Measurements from ENCODE around the gene POC1B.
A peak's percentile ranks its signal among the peaks of the same experiment; 100 is the strongest.

POC1B gene

DNA sequence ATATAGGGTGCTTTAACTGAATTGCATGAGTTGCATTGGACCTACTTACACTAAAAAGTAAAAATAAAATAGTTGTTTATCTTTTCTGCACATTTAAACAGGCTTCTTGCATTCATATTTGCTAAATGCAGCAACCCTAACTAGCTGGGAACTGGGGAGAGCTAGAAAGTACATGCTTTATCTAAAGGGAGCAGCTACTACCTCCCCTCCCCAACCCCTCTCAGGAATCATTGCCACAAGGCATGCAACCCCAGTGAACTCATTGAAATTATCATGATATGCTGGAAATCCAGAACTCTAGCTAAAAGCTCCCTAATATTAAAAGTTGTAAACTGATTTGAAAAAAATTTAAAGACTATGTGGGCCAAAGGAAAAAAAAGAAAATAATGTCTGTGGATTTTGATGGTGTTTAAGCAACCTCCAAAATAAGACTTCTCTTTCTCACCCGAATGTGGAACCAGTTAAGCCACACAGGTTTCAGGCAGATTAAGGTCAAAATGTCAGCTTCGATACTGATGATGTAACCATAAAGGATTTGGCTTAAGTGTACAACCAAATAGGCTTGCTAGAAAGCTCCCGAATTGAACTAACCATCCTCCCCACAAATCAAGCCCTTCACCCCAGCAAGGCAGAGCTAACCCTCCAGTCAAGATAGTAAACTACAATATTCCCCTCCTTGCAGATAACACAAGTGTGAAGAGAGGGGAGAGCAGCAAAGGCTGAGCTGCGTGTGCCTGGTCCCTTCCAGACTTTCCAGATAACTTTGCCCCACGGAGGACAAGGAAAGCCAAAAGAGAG, 13.8 kb upstream of the POC1B start:
- no peak for DNase-seq (ENCODE audit: low read depth in 2 of 2)

DNA sequence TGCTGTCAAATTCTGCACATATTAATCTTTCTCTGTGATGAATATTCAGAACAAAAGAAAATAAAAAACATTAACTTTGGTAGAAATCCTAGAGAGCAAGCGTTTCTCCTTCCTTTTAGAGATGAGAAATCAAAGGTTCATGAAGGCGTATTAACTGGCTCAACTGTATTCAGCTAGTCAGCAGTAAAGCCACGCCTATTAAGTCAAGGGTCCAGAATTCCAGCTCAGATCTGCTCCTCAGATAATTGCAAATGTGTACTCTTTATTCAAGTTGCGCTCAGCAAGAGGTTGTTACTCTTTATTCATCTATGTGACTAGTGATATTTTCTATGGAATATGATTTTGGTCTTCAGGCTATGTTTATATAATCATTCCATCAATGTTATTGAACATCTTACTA, 13.1 kb upstream of the POC1B start:
- DNase-seq (ENCODE audit: low read depth in 2 of 2): no peak

DNA sequence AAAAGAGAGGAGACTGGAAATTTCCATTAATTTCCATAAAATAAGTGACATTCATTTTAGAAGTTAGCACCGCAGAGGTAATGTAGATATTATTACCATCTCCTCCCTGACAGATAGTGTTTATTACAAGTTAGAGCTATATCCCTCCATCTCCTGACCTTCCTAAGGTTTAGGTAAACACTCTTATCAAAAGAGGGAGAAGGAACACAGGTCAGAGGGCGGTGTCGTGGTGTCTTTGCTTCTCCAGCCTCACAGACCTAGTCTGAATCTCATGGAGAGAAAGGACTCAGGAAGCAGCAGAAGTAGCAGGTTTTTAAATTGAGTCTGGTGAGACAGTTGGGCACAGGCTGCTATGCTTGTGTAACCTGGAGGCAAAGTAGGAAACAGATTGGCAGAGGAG, 11.5 kb upstream of the POC1B start:
- DNase-seq (ENCODE audit: low read depth in 2 of 2): no peak

DNA sequence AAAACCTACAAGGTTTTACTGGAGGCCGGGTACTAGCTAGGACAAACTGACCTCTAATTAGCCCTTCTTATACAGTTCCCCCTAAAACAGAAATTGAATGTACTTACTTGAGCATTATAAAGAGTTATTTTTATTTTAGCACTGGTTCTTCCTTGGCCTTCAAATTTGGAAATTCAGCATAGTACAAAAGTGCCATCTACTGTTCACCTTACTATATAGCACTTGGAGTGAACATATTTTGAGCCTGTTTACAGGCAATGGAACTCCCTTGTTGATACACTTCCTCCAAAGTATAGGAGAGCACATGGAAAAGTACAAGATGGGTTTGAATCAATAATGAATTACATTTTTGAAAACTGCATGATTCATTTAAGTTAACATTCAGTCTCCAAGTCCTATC, 3.9 kb upstream of the POC1B start:
- DNase-seq (ENCODE audit: low read depth in 2 of 2): no peak

DNA sequence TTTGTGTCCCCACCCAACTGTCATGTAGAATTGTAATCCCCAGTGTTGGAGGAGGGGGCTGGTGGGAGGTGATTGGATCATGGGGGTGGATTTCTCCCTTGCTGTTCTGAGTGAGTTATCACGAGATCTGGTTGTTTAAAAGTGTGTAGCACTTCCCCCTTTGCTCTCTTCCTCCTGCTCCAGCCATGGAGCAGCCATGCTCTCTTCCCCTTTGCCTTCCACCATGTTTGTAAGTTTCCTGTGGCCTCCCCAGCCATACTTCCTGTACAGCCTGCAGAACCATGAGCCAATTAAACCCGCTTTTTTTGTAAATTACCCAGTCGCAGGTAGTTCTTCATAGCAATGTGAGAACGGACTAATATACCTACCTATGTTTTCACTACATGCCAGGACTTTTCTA, 2.6 kb upstream of the POC1B start:
- DNase-seq (ENCODE audit: low read depth in 2 of 2): no peak

DNA sequence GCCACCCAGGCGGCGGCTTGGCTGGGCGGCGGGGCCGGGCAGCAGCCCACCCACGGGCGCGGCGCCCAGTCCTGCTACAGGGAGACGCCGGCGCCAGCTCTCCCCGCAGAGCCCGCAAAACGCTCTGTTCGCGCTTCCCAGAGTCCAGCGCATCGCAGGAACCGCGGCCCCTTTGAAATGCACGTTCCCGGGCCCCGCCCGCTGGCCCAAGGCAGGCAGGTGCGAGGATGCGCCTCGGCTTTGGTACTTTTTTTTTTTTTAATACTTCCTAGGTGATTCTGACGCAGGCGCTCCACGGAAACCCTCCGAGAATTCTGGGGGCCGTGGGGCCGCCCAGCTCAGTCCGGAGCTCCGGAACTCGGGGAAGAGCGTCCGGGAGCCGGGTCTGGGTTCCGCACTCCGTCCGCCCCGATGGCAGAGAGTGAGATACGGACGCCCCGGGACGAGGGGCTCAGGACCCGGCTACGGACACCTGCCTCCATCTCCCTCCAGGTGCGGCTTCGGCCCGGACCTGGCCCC, 483 bp downstream of the POC1B start:
- DNase-seq (ENCODE audit: low read depth in 2 of 2): peak in 1 of 2 donors; percentile 8

DNA sequence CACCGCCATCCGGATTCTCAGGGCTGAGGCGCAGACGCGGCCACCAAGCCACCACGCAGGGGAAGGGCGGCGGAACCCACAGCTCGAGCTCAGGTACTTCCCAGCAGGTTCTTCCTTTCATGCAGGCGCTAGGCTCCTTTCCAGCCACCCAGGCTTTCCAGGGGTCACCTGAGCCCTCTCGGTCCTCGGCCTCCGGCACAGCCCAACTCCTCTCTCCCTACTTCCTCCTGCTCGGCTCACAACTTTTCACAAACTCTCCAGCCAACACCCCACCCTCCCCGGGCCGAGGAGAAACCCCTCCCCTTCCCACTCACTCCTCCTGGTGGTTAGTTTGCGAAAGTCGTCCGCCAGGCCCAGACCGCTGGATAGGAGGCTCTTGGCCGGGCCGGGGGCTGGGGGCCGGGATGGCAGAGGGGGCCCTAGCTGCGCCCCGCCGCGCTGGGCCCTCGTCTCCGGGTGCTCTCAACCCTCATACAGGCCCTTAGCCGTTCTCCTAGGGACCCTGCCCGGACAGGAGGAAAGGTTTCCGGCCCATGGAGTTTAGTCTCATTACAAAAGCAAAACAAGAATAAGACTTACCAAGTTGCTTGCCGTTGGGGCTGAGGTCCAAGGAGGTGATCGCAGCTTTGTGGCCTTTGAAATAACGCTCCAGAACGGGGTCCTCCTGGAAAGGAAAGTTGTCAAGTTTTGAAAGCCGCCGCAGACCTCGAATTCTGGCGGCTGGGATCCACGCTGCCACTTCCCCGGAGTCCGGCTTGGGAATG, 1.1 kb downstream of the POC1B start, which contains the start of gene GALNT4:
Gene GALNT4, minus strand, starts transcription at position 256 of the 764 bp plus-strand sequence. Its CDS starts 247 bp downstream, at position 9.
- peak; percentile 47 to 58 for DNase-seq (ENCODE audit: low read depth in 2 of 2)

DNA sequence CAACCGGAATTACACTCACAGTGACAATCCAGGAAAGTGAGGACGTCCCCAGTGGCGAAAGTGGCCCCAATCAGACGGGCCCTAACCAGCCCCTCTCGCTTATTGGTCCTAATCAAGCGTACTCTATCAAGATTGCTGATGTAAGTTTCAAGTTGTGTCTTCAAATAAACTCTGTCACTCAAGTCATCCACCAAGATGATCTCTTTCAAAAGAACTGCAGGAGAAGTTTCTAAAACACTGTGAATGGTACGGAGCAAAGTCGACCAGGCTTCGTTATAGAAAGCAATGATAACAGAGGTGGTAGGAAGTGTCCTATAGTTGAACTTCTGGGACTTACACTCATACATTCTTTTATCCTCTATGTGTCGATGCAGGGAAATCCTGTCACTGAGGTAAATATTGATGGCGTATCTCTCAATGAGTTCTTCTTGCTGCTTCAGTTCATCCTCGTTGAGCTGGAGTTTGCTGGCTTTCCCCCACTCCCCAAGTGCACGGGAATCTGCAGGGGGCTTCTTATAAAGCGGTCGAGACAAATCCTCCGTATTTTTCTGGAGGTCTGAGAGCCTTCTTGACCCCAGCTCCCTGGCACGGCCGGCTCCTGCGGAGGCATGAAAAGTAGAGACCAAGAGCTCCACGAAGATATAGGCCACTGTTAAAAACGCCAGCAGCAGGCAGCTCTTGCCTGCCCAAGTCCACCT, 1.9 kb downstream of the POC1B start:
- DNase-seq (ENCODE audit: low read depth in 2 of 2): no peak

DNA sequence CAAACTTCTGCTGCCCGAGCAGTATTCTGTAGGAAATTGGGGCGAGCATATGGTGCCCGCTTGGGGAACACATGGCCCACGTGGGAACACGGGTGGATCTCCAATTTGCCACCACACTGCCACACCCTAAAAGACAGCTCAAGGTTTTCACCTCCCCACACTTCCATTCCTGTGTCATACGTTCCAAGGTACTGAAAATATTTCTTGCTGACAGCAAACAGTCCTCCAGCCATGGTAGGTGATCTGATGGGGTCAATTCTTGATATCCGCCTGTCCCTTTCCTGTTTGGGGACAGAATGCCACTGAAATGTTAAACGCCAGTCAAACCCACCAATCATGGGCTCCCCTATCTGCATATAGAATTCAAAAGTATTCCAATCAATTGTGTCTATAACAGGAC, 2.5 kb downstream of the POC1B start:
- DNase-seq (ENCODE audit: low read depth in 2 of 2): no peak

DNA sequence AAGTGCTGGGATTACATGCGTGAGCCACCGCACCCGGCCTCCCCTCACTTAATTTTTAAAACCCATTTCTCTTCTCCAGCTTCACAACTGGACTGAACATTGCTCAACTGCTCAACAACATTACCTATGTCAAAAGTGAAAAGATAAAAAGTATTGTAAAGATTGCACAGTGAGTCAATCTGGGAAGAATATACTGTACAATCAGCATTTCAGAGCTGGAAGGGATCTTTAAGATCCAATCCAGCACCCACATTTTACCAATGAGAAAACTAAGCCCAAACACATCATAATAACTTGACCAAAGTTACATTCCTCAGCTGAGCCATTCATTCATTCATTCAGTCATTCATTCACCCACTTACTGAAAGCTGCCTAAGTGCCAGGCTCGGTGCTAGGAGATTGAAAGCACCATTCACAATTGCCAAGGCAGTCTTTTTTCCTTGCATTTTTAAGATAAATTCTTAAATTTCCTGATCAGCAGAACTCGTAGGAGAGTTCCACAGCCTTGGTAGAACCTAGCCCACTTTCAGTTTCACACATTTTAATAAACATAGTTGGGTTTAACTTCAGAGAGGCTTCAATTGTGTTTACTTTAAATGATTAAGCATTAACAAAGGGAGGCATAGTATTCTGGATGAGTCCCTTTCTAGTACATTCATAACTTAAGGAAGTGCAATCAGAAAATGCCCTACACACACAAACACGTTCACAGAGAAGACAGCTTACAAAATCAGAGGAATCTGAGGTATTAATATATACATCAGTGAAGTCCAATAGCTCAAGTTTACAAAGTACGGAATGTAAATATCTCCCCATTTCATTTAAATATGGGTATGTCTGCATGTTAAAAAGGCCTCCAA, 4.3 kb downstream of the POC1B start:
- no peak for DNase-seq (ENCODE audit: low read depth in 2 of 2)

DNA sequence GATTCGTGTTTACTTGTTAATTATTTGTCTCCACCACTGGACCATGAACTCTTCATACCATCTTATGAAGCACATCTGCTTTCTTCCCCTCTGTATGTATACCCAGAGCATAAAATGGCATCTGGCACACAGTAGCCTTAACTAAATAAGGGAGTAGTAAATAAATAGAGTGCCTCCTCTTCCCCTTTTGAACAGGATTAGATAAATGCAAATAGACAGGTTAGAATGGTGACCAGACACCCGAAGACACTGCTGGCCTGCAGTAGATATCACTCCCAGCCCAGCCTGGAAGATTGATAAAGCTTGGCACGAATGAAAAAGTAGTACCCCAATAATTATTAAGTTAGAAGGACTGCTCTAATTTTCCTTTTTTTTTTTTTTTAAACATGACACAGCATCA, 8.1 kb downstream of the POC1B start:
- no peak for DNase-seq (ENCODE audit: low read depth in 2 of 2)

DNA sequence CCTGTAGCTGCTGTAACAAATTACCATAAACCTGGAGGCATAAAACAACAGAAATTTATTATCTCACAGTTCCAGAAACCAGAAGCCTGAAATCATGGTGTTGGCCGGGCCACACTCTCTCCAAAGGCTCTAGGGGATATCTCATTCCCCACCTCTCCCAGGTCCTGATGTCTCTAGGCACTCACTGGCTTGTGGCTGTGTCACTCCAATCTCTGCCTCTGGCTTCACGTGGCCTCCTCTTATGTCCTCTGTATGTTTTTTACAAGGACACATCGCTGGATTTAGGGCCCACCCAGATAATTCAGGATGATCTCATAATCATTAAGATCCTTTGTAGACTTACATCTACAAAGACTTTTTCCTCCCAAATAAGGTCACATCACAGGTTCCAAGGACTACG, 9.2 kb downstream of the POC1B start:
- DNase-seq (ENCODE audit: low read depth in 2 of 2): no peak

DNA sequence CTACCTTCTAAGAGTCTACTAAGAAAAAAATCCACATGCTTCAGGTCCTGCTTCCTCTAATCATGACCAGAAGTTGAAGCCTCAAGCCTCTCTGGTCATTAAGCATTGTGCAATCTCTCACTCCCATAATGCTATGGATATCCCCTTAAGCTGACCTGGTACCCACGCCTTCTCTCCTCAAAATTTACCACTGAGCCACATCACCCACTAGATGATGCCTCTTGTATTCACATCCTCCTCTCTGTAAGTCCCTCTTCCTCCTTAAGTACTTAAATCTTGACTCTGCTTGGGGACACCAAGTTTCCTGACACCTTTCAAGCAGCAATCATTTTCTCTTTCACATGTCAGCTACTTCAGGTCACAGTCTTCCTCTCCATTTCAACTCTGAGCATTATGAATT, 11.1 kb downstream of the POC1B start:
- no peak for DNase-seq (ENCODE audit: low read depth in 2 of 2)

DNA sequence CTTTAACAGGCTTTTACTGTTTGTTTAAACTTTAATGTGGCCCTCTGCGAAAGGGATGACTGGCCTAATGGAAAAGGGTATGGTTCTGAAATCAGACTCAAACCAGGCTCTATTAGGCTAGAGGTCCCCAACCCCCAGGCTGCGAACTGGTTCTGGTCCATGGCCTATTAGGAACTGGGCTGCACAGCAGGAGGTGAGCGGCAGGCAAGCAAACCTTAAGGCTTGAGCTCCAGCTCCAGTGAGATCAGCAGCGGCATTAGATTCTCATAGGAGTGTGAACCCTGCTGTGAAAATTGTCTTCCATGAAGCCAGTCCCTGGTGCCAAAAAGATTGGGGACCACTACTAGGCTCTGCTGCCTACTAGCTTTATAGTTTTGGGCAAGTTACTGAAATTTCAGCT, 12.3 kb downstream of the POC1B start:
- DNase-seq (ENCODE audit: low read depth in 2 of 2): no peak

DNA sequence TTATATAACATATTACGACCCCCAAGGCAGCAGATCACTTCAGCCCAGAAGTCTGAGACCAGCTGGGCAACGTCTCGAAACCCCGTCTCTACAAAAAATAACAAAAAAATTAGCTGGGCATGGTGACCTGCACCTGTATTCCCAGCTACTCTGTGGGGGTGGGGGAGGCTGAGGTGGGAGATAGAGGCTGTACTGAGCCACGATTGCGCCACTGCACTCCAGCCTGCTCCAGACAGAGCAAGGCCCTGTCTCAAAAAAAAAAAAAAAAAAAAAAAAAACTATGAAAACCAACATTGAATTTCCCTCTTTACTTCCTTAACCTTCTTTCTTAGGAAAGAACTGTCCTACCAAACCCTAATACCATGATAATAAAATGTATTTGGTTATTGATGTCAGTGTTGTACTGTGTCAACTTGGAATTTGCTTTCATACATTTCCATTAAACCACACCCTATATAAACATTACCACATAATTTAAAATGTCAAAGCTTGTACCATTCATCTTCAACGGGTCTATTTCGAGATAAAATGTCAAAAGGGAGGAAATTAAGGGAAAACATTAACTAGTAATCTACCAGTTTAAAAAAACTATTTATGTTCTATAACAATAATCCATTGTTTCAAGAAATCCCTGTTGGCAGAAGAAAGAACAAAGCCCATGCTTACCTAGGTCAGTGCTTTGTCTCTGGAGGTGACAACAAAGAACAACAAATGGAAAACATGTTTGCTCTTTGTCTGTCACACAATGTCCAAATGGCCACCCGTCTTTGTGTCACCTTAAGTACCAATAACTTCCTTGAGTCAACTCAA, 18.6 kb downstream of the POC1B start:
- DNase-seq (ENCODE audit: low read depth in 2 of 2): no peak

DNA sequence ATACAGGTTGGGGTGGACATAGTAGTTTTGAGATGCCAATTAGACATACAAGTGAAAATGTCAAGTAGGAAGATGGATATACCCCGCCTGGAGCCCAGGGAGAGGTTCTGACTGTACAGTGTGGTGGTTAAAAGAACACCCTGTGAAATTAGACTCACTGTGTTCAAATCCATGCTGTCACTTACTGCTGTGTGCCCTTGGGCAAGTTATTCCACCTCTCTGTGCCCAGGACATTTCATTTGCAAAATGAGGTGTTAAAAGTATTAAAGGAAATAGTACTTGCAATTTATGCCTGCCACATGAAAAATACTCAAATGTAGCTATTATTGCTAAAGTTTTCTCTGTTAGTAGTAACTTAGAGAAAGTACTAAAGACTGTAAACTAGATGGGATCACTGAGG, 19.8 kb downstream of the POC1B start:
- no peak for DNase-seq (ENCODE audit: low read depth in 2 of 2)

DNA sequence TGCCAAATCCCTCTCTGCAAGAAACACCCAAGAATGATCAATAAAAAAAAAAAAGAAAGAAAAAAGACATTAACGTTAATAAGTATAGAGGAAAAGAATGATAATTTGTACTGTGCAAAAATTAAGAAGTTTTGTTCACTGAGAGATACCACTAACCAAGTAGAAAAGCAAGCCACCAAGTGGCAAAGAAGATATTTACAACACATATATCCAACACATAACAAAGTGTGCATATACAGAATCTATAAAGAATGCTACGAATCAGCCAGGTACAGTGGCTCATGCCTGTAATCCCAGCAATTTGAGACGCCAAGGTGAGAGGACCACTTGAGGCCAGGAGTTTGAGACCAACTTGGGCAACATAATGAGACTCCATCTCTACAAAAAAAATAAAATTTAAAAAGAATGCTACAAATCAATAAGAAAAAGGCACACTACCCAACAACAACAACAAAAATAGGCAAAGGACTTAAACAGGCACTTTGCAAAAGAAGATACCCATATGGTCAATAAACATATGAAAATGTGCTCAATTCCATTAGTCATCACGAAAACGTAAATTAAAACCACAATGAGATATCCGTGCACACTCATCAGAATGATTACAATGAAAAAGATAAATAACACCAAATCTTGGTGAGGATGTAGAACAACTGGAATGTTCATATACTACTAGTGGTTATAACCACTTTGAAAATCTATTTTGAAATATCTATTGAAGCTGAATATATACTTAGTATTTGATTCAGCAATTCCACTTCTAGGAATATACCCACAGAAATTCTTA, 21.1 kb downstream of the POC1B start:
- no peak for DNase-seq (ENCODE audit: low read depth in 2 of 2)

DNA sequence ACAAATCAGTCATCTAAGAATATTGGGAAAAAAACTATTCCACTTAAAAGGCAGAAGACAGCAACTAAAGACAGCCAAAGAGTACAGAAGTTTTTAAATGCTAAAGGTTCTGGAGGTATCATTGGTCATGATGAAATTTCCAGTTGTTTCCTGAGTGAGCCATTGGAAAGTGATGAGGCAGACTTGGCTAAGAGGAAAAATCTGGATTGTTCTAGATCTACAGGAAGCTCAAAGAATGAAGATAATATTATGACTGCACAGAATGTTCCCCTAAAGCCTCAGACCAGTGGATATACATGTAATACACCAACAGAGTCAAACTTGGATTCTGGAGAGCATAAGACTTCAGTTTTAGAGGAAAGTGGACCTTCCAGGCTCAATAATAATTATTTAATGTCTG, 24.1 kb downstream of the POC1B start:
- DNase-seq (ENCODE audit: low read depth in 2 of 2): no peak

DNA sequence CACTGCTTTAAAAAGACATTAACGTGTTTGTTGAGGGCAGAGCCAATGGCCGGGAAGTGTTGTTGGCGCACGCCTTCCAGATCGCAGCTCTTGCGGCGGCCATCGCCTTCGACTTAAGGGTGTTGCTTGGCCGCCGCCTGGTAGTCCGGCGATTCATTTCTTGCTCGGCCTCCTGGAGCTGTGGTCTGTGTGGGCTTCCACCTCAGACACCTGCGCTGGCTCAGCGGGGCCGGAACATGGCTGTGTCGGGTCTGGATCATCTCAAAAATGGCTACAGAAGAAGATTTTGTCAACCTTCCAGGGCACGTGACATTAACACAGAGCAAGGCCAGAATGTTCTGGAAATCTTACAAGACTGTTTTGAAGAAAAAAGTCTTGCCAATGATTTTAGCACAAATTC, 26.0 kb downstream of the POC1B start:
- no peak for DNase-seq (ENCODE audit: low read depth in 2 of 2)

DNA sequence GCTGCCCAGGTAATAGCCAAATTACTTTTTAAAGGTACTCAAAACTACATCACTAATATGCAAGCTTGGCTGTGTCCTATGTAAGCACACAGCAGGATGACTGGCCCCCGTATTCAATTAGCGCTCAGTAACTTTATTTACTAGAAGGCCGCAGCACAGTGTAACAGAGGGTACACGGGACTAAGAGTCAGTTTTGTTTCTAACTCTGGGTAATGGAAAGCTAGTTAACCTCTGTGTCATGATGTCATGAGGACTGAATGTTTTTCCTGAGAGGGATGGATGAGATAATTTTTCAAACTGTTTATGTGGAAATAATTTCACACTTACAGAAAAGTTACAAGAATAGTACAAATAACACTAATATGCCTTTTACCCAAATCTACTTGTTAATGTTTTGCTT, 28.4 kb downstream of the POC1B start:
- no peak for DNase-seq (ENCODE audit: low read depth in 2 of 2)

Measured in activated CD8-positive, alpha-beta memory T cell treated with anti-CD3 and anti-CD28 coated beads for 4 hours (primary cell).